Esophagus squamous epithelium (tissue), 5 donors: Measurements from ENCODE around the gene SMIM10. TPM values are rescaled to one million over a fixed set of nuclear protein-coding genes. Genes with fewer than 3 reads are reported as not detected.
"Not testable (repeated sequence)": the region's sequence is repeated elsewhere in the genome, so short reads cannot be mapped to it uniquely, and the experiment has no call there.

ENCODE experiments used
- DNase-seq: peaks from one replicate; lab custom pipeline; 2025; lab: John Stamatoyannopoulos, UW
- H3K27ac ChIP-seq, 4 donors: fragments of 200-600 bp; sonication (generic); one replicate each; pipeline ENCODE4 v1.5.1; 2016 to 2019; ENCODE audit warnings: mild to moderate bottlenecking in 1 of 4
- H3K27me3 ChIP-seq, 4 donors: fragments of 200-600 bp; sonication (generic); 1 replicate in 3 of 4; 2 replicates in 1 of 4; pipeline versions ENCODE4 v1.5.1 to v1.6.0; 2017 to 2021; ENCODE audit warnings: antibody characterized with exemption in 1 of 4
- H3K36me3 ChIP-seq, 3 donors: fragments of 200-600 bp; sonication (generic); one replicate each; pipeline ENCODE4 v1.5.1; 2016 to 2019
- H3K4me1 ChIP-seq, 3 donors: fragments of 200-600 bp; sonication (generic); one replicate each; pipeline ENCODE4 v1.5.1; 2017 to 2019
- H3K4me3 ChIP-seq, 4 donors: fragments of 200-600 bp; sonication (generic); 1 replicate in 3 of 4; 2 replicates in 1 of 4; pipeline ENCODE4 v1.5.1; 2016 to 2019; ENCODE audit warnings: mild to moderate bottlenecking in 2 of 4, moderate library complexity in 1 of 4
- H3K9me3 ChIP-seq, 3 donors: fragments of 200-600 bp; sonication (generic); one replicate each; pipeline ENCODE4 v1.5.1; 2016 to 2019
- CTCF ChIP-seq, 6 experiments: fragments of 450-650 bp in 4 of 6; fragments of 200-600 bp in 2 of 6; sonication (generic) in 2 of 6; IDR thresholded peaks; one replicate each; pipeline ENCODE4 v1.5.1; 2016 to 2019; ENCODE audit warnings: antibody characterized with exemption in 6 of 6, mild to moderate bottlenecking in 4 of 6, moderate library complexity in 4 of 6
- POLR2A ChIP-seq, 4 donors: fragments of 450-650 bp; IDR thresholded peaks; one replicate each; pipeline ENCODE4 v1.6.1; 2017; ENCODE audit warnings: antibody characterized with exemption in 4 of 4, mild to moderate bottlenecking in 4 of 4, moderate library complexity in 3 of 4
- WGBS, 2 donors: methylation state at CpG; one replicate each; pipeline ENCODE4 v1.1.5; 2018; 5-methylcytosine and 5-hydroxymethylcytosine counted together
- intact Hi-C: fragments of 100-400 bp; cut with DNase I; formaldehyde crosslinking; loops from one replicate; pipeline ENCODE4 v1.15.0; 2022
- total RNA-seq, 4 donors: library from RNA; depleted of rRNA; stranded (reverse); fragments of >200 nt; gene quantifications; one replicate each; pipeline ENCODE4 v1.1.0, GENCODE V29; 2016
- donor health status: DM: yes; HTN: yes; CAD: no.

SMIM10 gene
- total RNA-seq, 4 donors from 2014 or later: 1.1 to 2.1 TPM; not detected in 2

GRCh38 chrX:135009838-135010237 lies 19.0 kb downstream of the SMIM10 start:
- Histone ChIP-seq H3K36me3 (no peaks in the 10 kb centered on the region), H3K27ac (peak overlapping the region in 2 of 4 donors; percentile 14 to 44), H3K4me3 (no peak overlapping the region), H3K4me1 (peaks cover 0 to 28% (median 0%) of the 10 kb centered on the region in 3 donors), H3K9me3 (no peaks in the 10 kb centered on the region), H3K27me3 (no peaks in the 10 kb centered on the region)
- TF ChIP-seq CTCF (IDR thresholded peaks at IDR 0.05) (no peak), POLR2A (IDR thresholded peaks at IDR 0.05) (no peak)
- WGBS, 2 donors: 27 to 67% methylated on average over 1 to 4 of the region's 4 CpGs
- intact Hi-C loops: no loop called here
- no peak for DNase-seq

GRCh38 chrX:135010921-135011320 lies 20.1 kb downstream of the SMIM10 start:
- no peak overlapping the region for H3K27ac ChIP-seq
- no peaks in the 10 kb centered on the region for H3K27me3 ChIP-seq
- peaks cover 0 to 28% (median 0%) of the 10 kb centered on the region in 3 donors for H3K4me1 ChIP-seq
- intact Hi-C loops: no loop called here
- DNase-seq: no peak
- no peaks in the 10 kb centered on the region for H3K9me3 ChIP-seq
- no peak overlapping the region for H3K4me3 ChIP-seq
- no peak for TF ChIP-seq POLR2A (IDR thresholded peaks at IDR 0.05)
- WGBS, 2 donors: 90 to 100% methylated on average over 1 to 2 of the region's 4 CpGs
- H3K36me3 ChIP-seq: no peaks in the 10 kb centered on the region

GRCh38 chrX:135015523-135016245 lies 24.9 kb downstream of the SMIM10 start:
- H3K9me3 ChIP-seq: no peaks in the 10 kb centered on the region
- H3K27ac ChIP-seq: peak overlapping the region in 1 of 4 donors; percentile 36
- intact Hi-C loops: no loop called here
- WGBS, 2 donors: 30 to 40% methylated on average over 2 of the region's 2 CpGs
- no peak for DNase-seq
- H3K36me3 ChIP-seq: no peaks in the 10 kb centered on the region
- H3K4me1 ChIP-seq: peaks cover 0 to 12% (median 2%) of the 10 kb centered on the region in 3 donors
- H3K4me3 ChIP-seq: no peak overlapping the region
- TF ChIP-seq POLR2A (IDR thresholded peaks at IDR 0.05) (no peak), CTCF (IDR thresholded peaks at IDR 0.05) (no peak)
- H3K27me3 ChIP-seq: no peaks in the 10 kb centered on the region

GRCh38 chrX:135019890-135020289 lies 29.1 kb downstream of the SMIM10 start:
- H3K27me3 ChIP-seq, H3K4me3 ChIP-seq, H3K36me3 ChIP-seq, intact Hi-C loops, DNase-seq, H3K9me3 ChIP-seq, H3K27ac ChIP-seq: not testable (repeated sequence)
- WGBS, 2 donors: 75 to 80% methylated on average over 6 to 8 of the region's 8 CpGs
- H3K4me1 ChIP-seq: peaks cover 5 to 32% (median 10%) of the 10 kb centered on the region in 3 donors

GRCh38 chrX:135023791-135024190 lies 33.0 kb downstream of the SMIM10 start:
- H3K9me3 ChIP-seq, H3K4me3 ChIP-seq, H3K27me3 ChIP-seq, intact Hi-C loops, H3K36me3 ChIP-seq, DNase-seq: not testable (repeated sequence)
- peak overlapping the region in 2 of 4 donors; percentile 85 to 92 for H3K27ac ChIP-seq
- peaks cover 5 to 36% (median 10%) of the 10 kb centered on the region in 3 donors for H3K4me1 ChIP-seq
- 31 to 67% methylated on average over 6 of the region's 6 CpGs for WGBS, 2 donors

GRCh38 chrX:135024526-135024925 lies 33.7 kb downstream of the SMIM10 start:
- H3K4me3 ChIP-seq: peak overlapping the region in 1 of 4 donors; percentile 1
- H3K4me1 ChIP-seq: peaks cover 5 to 37% (median 10%) of the 10 kb centered on the region in 3 donors
- WGBS, 2 donors: 29 to 59% methylated on average over 9 of the region's 9 CpGs
- intact Hi-C loops: no loop called here
- no peaks in the 10 kb centered on the region for H3K9me3 ChIP-seq
- H3K36me3 ChIP-seq: no peaks in the 10 kb centered on the region
- no peak for DNase-seq
- TF ChIP-seq CTCF (IDR thresholded peaks at IDR 0.05) (peak in 1 of 6 experiments; percentile 5), POLR2A (IDR thresholded peaks at IDR 0.05) (no peak)
- peak overlapping the region in 3 of 4 donors; percentile 24 to 92 (median 70) for H3K27ac ChIP-seq
- H3K27me3 ChIP-seq: no peaks in the 10 kb centered on the region

- intact Hi-C loops, H3K9me3 ChIP-seq, DNase-seq, H3K27me3 ChIP-seq, H3K4me3 ChIP-seq: not testable (repeated sequence)
- WGBS, 2 donors: 42 to 50% methylated on average over 3 to 7 of the region's 9 CpGs
- peak overlapping the region in 2 of 4 donors; percentile 30 to 95 for H3K27ac ChIP-seq
- H3K36me3 ChIP-seq: peaks cover 0 to 12% (median 0%) of the 10 kb centered on the region in 3 donors
- peaks cover 0 to 36% (median 0%) of the 10 kb centered on the region in 3 donors for H3K4me1 ChIP-seq
Observed at GRCh38 chrX:135030207-135030963, 39.6 kb downstream of the SMIM10 start.

- H3K4me3 ChIP-seq, H3K9me3 ChIP-seq, H3K27me3 ChIP-seq, DNase-seq, H3K36me3 ChIP-seq, intact Hi-C loops: not testable (repeated sequence)
- Histone ChIP-seq H3K4me1 (peaks cover 0 to 12% (median 0%) of the 10 kb centered on the region in 3 donors), H3K27ac (peak overlapping the region in 2 of 4 donors; percentile 41 to 52)
- WGBS, 2 donors: 65 to 79% methylated on average over 3 of the region's 3 CpGs
Observed at GRCh38 chrX:135041149-135042123, 50.6 kb downstream of the SMIM10 start.
